ENCODE data around the gene KCTD1. TPM values are rescaled to one million over a fixed set of nuclear protein-coding genes. Genes with fewer than 3 reads are reported as not detected.

Gene KCTD1
- total RNA-seq, 1 experiment from 2014 or later: 20.5 TPM

GRCh38 chr18:26565514-26565913 is 17.2 kb upstream of the KCTD1 start:
- no peaks in the 10 kb centered on the region for H3K9me3 ChIP-seq (ENCODE audit: insufficient read depth, low read depth)
- H3K79me2 ChIP-seq (ENCODE audit: low read depth): no peaks in the 10 kb centered on the region
- peaks cover 16% of the 10 kb centered on the region; the same call in 1 of the 2 replicates for H3K4me1 ChIP-seq (replicated peaks; ENCODE audit: insufficient read depth)
- H3K36me3 ChIP-seq (ENCODE audit: low read depth): no peaks in the 10 kb centered on the region
- CTCF ChIA-PET: interaction anchor here (0.6 kb wide), 1 partner anchor 97 kb away, joined by 3 read pairs; no protein-coding TSS in a partner anchor
- no peak overlapping the region for H3K4me2 ChIP-seq
- H3K27me3 ChIP-seq (ENCODE audit: insufficient read depth, low read depth): no peaks in the 10 kb centered on the region
- H3K27ac ChIP-seq: no peak overlapping the region
- TF ChIP-seq CTCF (conservative IDR thresholded peaks at IDR 0.05) (no peak), EZH2 (IDR thresholded peaks at IDR 0.05; ENCODE audit: low read depth) (no peak)
- no peaks in the 10 kb centered on the region for H4K20me1 ChIP-seq (ENCODE audit: insufficient read depth)
- intact Hi-C loops (cut with micrococcal nuclease; ENCODE audit: unreplicated experiment): no loop called here
- no TSS peak for BruUV-seq (replicated peaks)
- H3F3A ChIP-seq (ENCODE audit: insufficient read depth, low read depth): no peaks in the 10 kb centered on the region
- H3K4me3 ChIP-seq: no peak overlapping the region
- DNase-seq: no peak
- H2AFZ ChIP-seq: no peak overlapping the region
- H3K9me2 ChIP-seq (ENCODE audit: insufficient read depth): no peaks in the 10 kb centered on the region
- POLR2A ChIA-PET (ENCODE audit: unreplicated experiment): interaction anchor here (0.6 kb wide), 1 partner anchor 9 kb away, joined by 4 read pairs; no protein-coding TSS in a partner anchor

- no TSS peak for BruUV-seq (replicated peaks)
- intact Hi-C loops (cut with micrococcal nuclease; ENCODE audit: unreplicated experiment): no loop called here
- DNase-seq: no peak
Measured at GRCh38 chr18:26563024-26563423, 14.7 kb upstream of the KCTD1 start.

GRCh38 chr18:26562568-26562967 is 14.2 kb upstream of the KCTD1 start:
- TF ChIP-seq CTCF (conservative IDR thresholded peaks at IDR 0.05) (no peak), EZH2 (IDR thresholded peaks at IDR 0.05; ENCODE audit: low read depth) (no peak)
- DNase-seq: no peak
- Histone ChIP-seq H3K36me3 (ENCODE audit: low read depth) (no peaks in the 10 kb centered on the region), H3K9me3 (ENCODE audit: insufficient read depth, low read depth) (no peaks in the 10 kb centered on the region), H3K4me3 (no peak overlapping the region), H3K4me2 (no peak overlapping the region), H4K20me1 (ENCODE audit: insufficient read depth) (no peaks in the 10 kb centered on the region), H3K27me3 (ENCODE audit: insufficient read depth, low read depth) (no peaks in the 10 kb centered on the region), H3F3A (ENCODE audit: insufficient read depth, low read depth) (no peaks in the 10 kb centered on the region), H3K79me2 (ENCODE audit: low read depth) (no peaks in the 10 kb centered on the region), H3K9me2 (ENCODE audit: insufficient read depth) (no peaks in the 10 kb centered on the region), H3K27ac (no peak overlapping the region), H3K4me1 (replicated peaks; ENCODE audit: insufficient read depth) (peaks cover 10% of the 10 kb centered on the region; the same call in 1 of the 2 replicates), H2AFZ (no peak overlapping the region)
- ChIA-PET CTCF (no interaction called here), POLR2A (ENCODE audit: unreplicated experiment) (no interaction called here)
- BruUV-seq (replicated peaks): no TSS peak
- intact Hi-C loops (cut with micrococcal nuclease; ENCODE audit: unreplicated experiment): no loop called here

More at GRCh38 chr18:26563024-26563423, 14.7 kb upstream of the KCTD1 start:
- TF ChIP-seq CTCF (conservative IDR thresholded peaks at IDR 0.05): no peak
- no peak for TF ChIP-seq EZH2 (IDR thresholded peaks at IDR 0.05; ENCODE audit: low read depth)
- CTCF ChIA-PET: no interaction called here
- POLR2A ChIA-PET (ENCODE audit: unreplicated experiment): no interaction called here
- Histone ChIP-seq H3K9me3 (ENCODE audit: insufficient read depth, low read depth) (no peaks in the 10 kb centered on the region), H3K27ac (no peak overlapping the region), H2AFZ (no peak overlapping the region), H3K4me1 (replicated peaks; ENCODE audit: insufficient read depth) (peaks cover 7% of the 10 kb centered on the region; the same call in 1 of the 2 replicates), H3K27me3 (ENCODE audit: insufficient read depth, low read depth) (no peaks in the 10 kb centered on the region), H3F3A (ENCODE audit: insufficient read depth, low read depth) (no peaks in the 10 kb centered on the region), H3K79me2 (ENCODE audit: low read depth) (no peaks in the 10 kb centered on the region), H3K4me3 (no peak overlapping the region), H3K36me3 (ENCODE audit: low read depth) (no peaks in the 10 kb centered on the region), H3K9me2 (ENCODE audit: insufficient read depth) (no peaks in the 10 kb centered on the region), H4K20me1 (ENCODE audit: insufficient read depth) (no peaks in the 10 kb centered on the region), H3K4me2 (no peak overlapping the region)

Data from PC-9 (cell line).